ENCODE results near the gene COA1.
"Not testable (repeated sequence)": the region's sequence is repeated elsewhere in the genome, so short reads cannot be mapped to it uniquely, and the experiment has no call there.

The COA1 gene

DNA sequence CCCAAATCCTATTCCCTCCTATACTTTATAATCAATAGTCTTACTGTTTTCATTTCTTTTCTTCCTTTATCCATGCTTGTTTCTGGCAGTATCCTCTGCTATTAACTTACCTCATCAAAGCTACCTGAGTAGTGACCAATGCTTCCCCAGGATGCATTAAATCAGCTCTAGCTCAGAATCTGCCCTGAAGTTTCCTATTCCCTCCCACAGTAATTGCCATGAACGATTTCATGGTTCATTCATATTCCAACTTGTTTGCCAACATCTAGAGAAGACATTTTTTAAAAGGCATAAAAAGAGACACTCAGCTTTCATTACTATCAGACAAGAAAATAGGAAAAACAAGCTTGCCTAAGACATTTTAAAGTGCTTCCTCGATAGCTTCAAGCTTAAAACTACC is 42.3 kb downstream of the COA1 start:
- no peak overlapping the region for H3K4me3 ChIP-seq (ENCODE audit: low read length)
- DNase-seq (ENCODE audit: low read depth) = no peak
- TF ChIP-seq, protein P1, sequence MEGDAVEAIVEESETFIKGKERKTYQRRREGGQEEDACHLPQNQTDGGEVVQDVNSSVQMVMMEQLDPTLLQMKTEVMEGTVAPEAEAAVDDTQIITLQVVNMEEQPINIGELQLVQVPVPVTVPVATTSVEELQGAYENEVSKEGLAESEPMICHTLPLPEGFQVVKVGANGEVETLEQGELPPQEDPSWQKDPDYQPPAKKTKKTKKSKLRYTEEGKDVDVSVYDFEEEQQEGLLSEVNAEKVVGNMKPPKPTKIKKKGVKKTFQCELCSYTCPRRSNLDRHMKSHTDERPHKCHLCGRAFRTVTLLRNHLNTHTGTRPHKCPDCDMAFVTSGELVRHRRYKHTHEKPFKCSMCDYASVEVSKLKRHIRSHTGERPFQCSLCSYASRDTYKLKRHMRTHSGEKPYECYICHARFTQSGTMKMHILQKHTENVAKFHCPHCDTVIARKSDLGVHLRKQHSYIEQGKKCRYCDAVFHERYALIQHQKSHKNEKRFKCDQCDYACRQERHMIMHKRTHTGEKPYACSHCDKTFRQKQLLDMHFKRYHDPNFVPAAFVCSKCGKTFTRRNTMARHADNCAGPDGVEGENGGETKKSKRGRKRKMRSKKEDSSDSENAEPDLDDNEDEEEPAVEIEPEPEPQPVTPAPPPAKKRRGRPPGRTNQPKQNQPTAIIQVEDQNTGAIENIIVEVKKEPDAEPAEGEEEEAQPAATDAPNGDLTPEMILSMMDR (IDR thresholded peaks at IDR 0.05; ENCODE audit: insufficient read depth, low read depth, low read length, missing control alignments) = no peak

DNA sequence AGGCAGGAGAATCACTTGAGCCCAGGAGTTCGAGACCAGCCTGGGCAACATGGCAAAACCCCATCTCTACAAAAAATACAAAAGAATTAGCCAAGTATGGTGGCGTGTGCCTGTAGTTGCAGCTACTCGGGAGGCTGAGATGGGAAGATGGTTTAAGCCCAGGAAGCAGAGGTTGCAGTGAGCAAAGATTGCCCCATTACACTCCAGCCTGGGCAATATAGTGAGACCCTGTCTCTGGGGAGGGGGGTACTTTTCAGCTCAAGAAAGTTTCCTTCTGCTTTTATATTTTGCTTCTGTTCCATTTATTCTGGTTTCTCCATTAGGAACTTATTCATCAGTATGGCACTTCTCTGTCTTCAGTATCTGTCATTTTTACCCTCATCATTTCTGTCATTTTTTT is 48.6 kb downstream of the COA1 start:
- no peak overlapping the region for H3K4me3 ChIP-seq (ENCODE audit: low read length)
- no peak for DNase-seq (ENCODE audit: low read depth)
- TF ChIP-seq, protein P1 (IDR thresholded peaks at IDR 0.05; ENCODE audit: insufficient read depth, low read depth, low read length, missing control alignments) = no peak

DNA sequence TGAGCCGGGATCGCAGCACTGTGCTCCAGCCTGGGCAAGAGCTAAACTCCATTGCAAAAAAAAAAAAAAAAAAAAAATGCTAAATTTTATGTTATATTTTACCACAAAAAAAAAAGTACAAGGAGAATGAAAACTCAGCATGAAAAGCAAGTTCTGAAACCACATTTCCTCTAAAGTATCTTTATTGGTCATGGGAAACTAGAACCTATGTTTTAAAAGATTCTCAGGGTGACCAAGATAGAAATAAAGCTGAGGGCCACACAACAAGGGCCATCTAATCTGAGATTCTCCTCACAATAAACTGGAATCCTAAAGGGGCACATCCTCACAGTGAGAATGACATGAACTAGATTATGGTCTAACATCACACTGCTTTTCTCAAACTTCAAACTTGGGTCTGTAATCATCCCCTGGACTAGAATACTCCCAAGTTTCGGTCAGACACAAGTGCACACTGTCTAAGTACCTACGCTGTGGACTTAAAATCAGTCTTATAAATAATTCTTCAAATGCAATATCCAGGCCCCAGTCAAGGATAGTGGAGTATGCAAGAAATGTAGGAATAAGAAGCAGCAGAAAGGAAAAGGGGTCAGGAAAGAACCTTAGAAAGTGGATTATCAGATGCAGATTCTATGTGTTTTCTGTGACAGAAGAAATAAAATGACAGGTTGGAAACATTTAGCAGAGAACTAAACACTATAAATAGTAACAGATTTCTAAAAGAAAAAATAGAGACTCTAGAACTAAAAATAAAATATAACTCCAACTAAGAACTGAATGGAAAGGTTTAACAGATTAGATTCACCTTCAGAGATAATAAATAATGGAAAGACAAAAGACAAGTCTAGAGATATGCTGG is 49.9 kb downstream of the COA1 start:
- H3K4me3 ChIP-seq (ENCODE audit: low read length) = no peak overlapping the region
- no peak for DNase-seq (ENCODE audit: low read depth)
- TF ChIP-seq, protein P1 (IDR thresholded peaks at IDR 0.05; ENCODE audit: insufficient read depth, low read depth, low read length, missing control alignments) = no peak

DNA sequence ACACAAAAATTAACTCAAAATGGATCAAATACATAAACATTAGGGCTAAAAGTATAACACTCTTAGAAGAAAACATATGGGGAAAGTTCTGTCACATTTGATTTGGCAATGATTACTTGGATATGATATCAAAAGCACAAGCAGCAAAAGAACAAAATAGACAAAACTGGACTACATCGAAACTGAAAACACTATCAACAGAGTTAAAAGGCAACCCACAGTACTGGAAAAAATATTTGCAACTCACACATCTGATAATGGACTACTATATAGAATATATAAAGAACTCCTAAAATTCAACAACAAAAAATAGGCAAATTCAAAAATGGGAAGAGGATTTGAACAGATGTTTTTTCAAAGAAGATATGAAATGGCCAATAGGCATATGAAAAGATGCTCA is 51.0 kb downstream of the COA1 start:
- TF ChIP-seq, protein P1 (IDR thresholded peaks at IDR 0.05; ENCODE audit: insufficient read depth, low read depth, low read length, missing control alignments) = no peak
- no peak for DNase-seq (ENCODE audit: low read depth)
- H3K4me3 ChIP-seq (ENCODE audit: low read length) = no peak overlapping the region

DNA sequence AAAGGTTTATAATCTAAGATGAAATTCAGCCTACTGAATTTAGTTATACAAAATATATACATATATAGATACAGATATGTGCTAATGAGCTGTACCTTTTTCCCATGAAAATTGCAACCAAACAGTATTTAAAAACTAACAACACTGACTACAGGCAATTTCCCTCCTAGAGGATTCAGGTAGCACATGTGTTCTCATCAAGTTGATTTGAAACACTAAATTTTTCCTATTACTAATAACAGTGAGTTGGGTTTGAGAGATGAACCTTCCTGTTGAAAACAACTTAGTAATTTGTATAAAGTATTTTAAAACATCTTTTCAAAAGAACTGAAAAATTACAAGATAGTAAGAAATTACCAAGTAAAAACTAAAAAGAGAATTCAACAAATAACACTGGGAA is 51.5 kb downstream of the COA1 start:
- no peak for DNase-seq (ENCODE audit: low read depth)
- TF ChIP-seq, protein P1 (IDR thresholded peaks at IDR 0.05; ENCODE audit: insufficient read depth, low read depth, low read length, missing control alignments) = no peak
- no peak overlapping the region for H3K4me3 ChIP-seq (ENCODE audit: low read length)

DNA sequence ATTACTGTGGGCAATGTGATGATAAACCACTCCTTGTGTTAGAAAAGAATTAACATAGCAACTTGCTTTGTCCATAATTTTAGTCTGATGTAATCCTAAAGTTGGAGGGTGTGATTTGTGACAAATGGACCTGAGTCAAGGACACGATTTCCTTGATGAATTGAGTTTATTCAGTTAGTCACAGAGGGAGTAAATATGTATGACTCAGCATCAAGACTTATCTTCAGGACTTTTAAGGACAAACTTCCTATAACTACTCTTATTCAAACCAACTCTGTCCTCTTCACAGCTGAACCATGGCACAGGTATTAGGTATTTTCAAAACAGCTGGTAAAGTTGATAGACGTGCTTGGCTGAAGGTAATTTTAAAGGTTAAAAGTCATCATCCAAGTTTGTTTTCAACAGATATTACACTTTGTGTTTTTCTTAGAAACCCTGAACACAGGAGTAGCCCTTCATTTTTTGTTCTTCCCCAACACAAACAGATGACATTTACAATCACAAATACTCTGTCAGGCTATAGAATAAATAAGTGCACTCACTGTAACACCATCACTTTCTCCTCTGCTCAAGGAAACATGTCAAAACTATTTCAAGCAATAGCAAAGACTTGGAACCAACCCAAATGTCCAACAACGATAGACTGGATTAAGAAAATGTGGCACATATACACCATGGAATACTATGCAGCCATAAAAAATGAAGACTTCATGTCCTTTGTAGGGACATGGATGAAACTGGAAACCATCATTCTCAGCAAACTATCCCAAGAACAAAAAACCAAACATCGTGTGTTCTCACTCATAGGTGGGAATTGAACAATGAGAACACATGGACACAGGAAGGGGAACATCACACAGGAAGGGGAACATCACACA is 54.5 kb downstream of the COA1 start:
- no peak overlapping the region for H3K4me3 ChIP-seq (ENCODE audit: low read length)
- DNase-seq (ENCODE audit: low read depth) = peak; percentile 95
- TF ChIP-seq, protein P1 (IDR thresholded peaks at IDR 0.05; ENCODE audit: insufficient read depth, low read depth, low read length, missing control alignments) = no peak

DNA sequence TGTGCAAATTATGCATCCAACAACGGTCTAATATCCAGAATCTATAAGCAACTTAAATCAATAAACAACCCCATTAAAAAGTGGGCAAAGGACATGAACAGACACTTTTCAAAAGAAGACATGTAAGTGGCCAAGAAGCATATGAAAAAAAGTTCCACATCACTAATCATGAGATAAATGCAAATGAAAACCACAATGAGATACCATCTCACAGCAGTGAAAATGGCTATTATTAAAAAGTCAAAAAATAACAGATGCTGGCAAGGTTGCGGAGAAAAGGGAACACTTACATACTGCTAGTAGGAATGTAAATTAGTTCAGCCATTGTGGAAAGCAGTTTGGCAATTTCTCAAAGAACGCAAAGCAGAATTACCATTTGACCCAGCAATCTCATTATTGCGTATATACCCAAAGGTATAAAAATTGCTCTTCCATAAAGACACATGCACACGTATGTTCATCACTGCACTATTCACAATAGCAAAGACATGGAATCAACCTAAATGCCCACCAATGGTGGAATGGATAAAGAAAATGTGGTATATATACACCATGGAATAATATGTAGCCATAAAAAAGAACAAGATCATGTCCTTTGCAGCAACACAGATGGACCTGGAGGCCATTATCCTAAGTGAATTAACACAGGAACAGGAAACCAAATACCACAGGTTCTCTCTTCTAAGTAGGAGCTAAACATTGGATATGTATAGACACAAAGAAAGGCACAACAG is 55.9 kb downstream of the COA1 start:
- not testable (repeated sequence) for H3K4me3 ChIP-seq (ENCODE audit: low read length); DNase-seq (ENCODE audit: low read depth)
